ENCODE results near the gene ZNF660. TPM values are rescaled to one million over a fixed set of nuclear protein-coding genes. Genes with fewer than 3 reads are reported as not detected.

The ZNF660 gene
- polyA plus RNA-seq, 1 donor from 2014 or later = 8.1 TPM

- H2AFZ ChIP-seq (ENCODE audit: low read depth, low read length) = no peak overlapping the region
- H3K27me3 ChIP-seq (ENCODE audit: insufficient read depth, low read depth, low read length) = no peaks in the 10 kb centered on the region
- no peak overlapping the region for H3K27ac ChIP-seq (ENCODE audit: low read length)
- no peaks in the 10 kb centered on the region for H3K9me2 ChIP-seq (ENCODE audit: insufficient read depth, low read length)
- no peak overlapping the region for H3K9ac ChIP-seq (ENCODE audit: low read length)
- no peak overlapping the region for H3K4me2 ChIP-seq (ENCODE audit: low read length)
- no peak for TF ChIP-seq MXI1 (conservative IDR thresholded peaks at IDR 0.05; ENCODE audit: poor library complexity, severe bottlenecking)
- no peak for TF ChIP-seq EZH2 (IDR thresholded peaks at IDR 0.05; ENCODE audit: borderline replicate concordance, insufficient read depth, low read length, poor library complexity, severe bottlenecking)
- TF ChIP-seq RAD21 (conservative IDR thresholded peaks at IDR 0.05) = no peak
- no peak for TF ChIP-seq SMC3 (conservative IDR thresholded peaks at IDR 0.05; ENCODE audit: poor library complexity)
- H3F3A ChIP-seq (ENCODE audit: insufficient read depth, low read length, poor library complexity, severe bottlenecking) = no peaks in the 10 kb centered on the region
- no peak overlapping the region for H3K4me3 ChIP-seq (ENCODE audit: low read length)
- peaks cover 5% of the 10 kb centered on the region for H3K79me2 ChIP-seq (replicated peaks; ENCODE audit: insufficient read depth, low read length)
- H4K20me1 ChIP-seq (ENCODE audit: insufficient read depth) = no peaks in the 10 kb centered on the region
- peaks cover 6% of the 10 kb centered on the region for H3K36me3 ChIP-seq (ENCODE audit: insufficient read depth, low read length)
- no peaks in the 10 kb centered on the region for H3K9me3 ChIP-seq (ENCODE audit: low read length)
Observed at GRCh38 chr3:44601749-44602148, 17.0 kb downstream of the ZNF660 start.

GRCh38 chr3:44612678-44613077, 27.9 kb downstream of the ZNF660 start:
- TF ChIP-seq SMC3 (conservative IDR thresholded peaks at IDR 0.05; ENCODE audit: poor library complexity) (no peak), REST (IDR thresholded peaks at IDR 0.05; ENCODE audit: borderline replicate concordance) (no peak), POLR2AphosphoS5 (IDR thresholded peaks at IDR 0.05) (no peak), CTCF (IDR thresholded peaks at IDR 0.05; ENCODE audit: poor library complexity, severe bottlenecking) (no peak), RAD21 (conservative IDR thresholded peaks at IDR 0.05) (no peak), EZH2 (IDR thresholded peaks at IDR 0.05; ENCODE audit: borderline replicate concordance, insufficient read depth, low read length, poor library complexity, severe bottlenecking) (no peak), MXI1 (conservative IDR thresholded peaks at IDR 0.05; ENCODE audit: poor library complexity, severe bottlenecking) (no peak), TAF1 (IDR thresholded peaks at IDR 0.05; ENCODE audit: low read depth) (no peak), EP300 (conservative IDR thresholded peaks at IDR 0.05; ENCODE audit: poor library complexity, severe bottlenecking) (no peak)
- Histone ChIP-seq H3K27ac (ENCODE audit: low read length) (no peak overlapping the region), H3K79me2 (replicated peaks; ENCODE audit: insufficient read depth, low read length) (peaks cover 4% of the 10 kb centered on the region), H3K27me3 (ENCODE audit: insufficient read depth, low read depth, low read length) (no peaks in the 10 kb centered on the region), H3K4me2 (ENCODE audit: low read length) (no peak overlapping the region), H3K9me2 (ENCODE audit: insufficient read depth, low read length) (no peaks in the 10 kb centered on the region), H3K9ac (ENCODE audit: low read length) (no peak overlapping the region), H2AFZ (ENCODE audit: low read depth, low read length) (no peak overlapping the region), H4K20me1 (ENCODE audit: insufficient read depth) (no peaks in the 10 kb centered on the region), H3K36me3 (ENCODE audit: insufficient read depth, low read length) (peaks cover 6% of the 10 kb centered on the region), H3K9me3 (ENCODE audit: low read length) (no peaks in the 10 kb centered on the region), H3F3A (ENCODE audit: insufficient read depth, low read length, poor library complexity, severe bottlenecking) (no peaks in the 10 kb centered on the region), H3K4me3 (ENCODE audit: low read length) (no peak overlapping the region)

All from neural cell (in vitro differentiated cells).